Smooth muscle cell (in vitro differentiated cells): ENCODE data around the gene GLIPR1L2. TPM values are rescaled to one million over a fixed set of nuclear protein-coding genes. Genes with fewer than 3 reads are reported as not detected.

Experiments used
- DNase-seq: peaks from one replicate; lab custom pipeline; 2025; ENCODE audit not compliant: unreplicated experiment; lab: John Stamatoyannopoulos, UW
- H2AFZ ChIP-seq: fragments of 200-600 bp; sonication (generic); 2 replicates; pipeline ENCODE4 v1.6.0; 2016; ENCODE audit warnings: antibody characterized with exemption, low read depth, mild to moderate bottlenecking
- H3F3A ChIP-seq: fragments of 200-600 bp; sonication (generic); 2 replicates; pipeline ENCODE4 v1.6.0; 2017; ENCODE audit warnings: antibody characterized with exemption, low read depth
- H3K27ac ChIP-seq: fragments of 200-600 bp; sonication (generic); 2 replicates; pipeline ENCODE4 v1.5.1; 2016; ENCODE audit warnings: low read depth, mild to moderate bottlenecking
- H3K27me3 ChIP-seq: fragments of 200-600 bp; sonication (generic); 2 replicates; pipeline ENCODE4 v1.6.1; 2016; ENCODE audit warnings: low read depth, mild to moderate bottlenecking
- H3K36me3 ChIP-seq: fragments of 200-600 bp; sonication (generic); 2 replicates; pipeline ENCODE4 v1.5.1; 2016; ENCODE audit warnings: low read depth
- H3K4me1 ChIP-seq: fragments of 200-600 bp; sonication (generic); 2 replicates; pipeline ENCODE4 v1.5.1; 2016; ENCODE audit warnings: low read depth
- H3K4me2 ChIP-seq: fragments of 200-600 bp; sonication (generic); 2 replicates; pipeline ENCODE4 v1.6.0; 2016; ENCODE audit warnings: mild to moderate bottlenecking
- H3K4me3 ChIP-seq: fragments of 200-600 bp; sonication (generic); 2 replicates; pipeline ENCODE4 v1.5.1; 2016; ENCODE audit warnings: mild to moderate bottlenecking
- H3K79me2 ChIP-seq: fragments of 200-600 bp; sonication (generic); 2 replicates; pipeline ENCODE4 v1.6.0; 2016; ENCODE audit warnings: low read depth, mild to moderate bottlenecking
- H3K9ac ChIP-seq: fragments of 200-600 bp; sonication (generic); 2 replicates; pipeline ENCODE4 v1.6.0; 2016; ENCODE audit warnings: low read depth
- H3K9me3 ChIP-seq: fragments of 200-600 bp; sonication (generic); replicated peaks from 2 replicates; pipeline ENCODE4 v1.5.1; 2016; ENCODE audit warnings: low read depth
- H4K20me1 ChIP-seq: fragments of 200-600 bp; sonication (generic); 2 replicates; pipeline ENCODE4 v1.6.0; 2016; ENCODE audit warnings: low read depth
- CTCF ChIP-seq: fragments of 200-600 bp; sonication (generic); IDR thresholded peaks from 2 replicates; pipeline ENCODE4 v1.5.1; 2017; ENCODE audit warnings: borderline replicate concordance, mild to moderate bottlenecking, antibody characterized with exemption; ENCODE audit not compliant: insufficient read depth, poor library complexity, severe bottlenecking
- WGBS: methylation state at CpG from one replicate; pipeline ENCODE4 v1.1.7; 2016; ENCODE audit warnings: low lambda C conversion rate; 5-methylcytosine and 5-hydroxymethylcytosine counted together
- polyA plus RNA-seq: library from polyadenylated mRNA; unstranded; fragments of >200 nt; fragmentation: Nextera tagmentation; extraction: Ambion mirVana; gene quantifications from 2 replicates; pipeline ENCODE4 v1.2.1, GENCODE V29; 2016
- total RNA-seq: library from RNA; depleted of rRNA; stranded (reverse); fragments of >200 nt; gene quantifications from 2 replicates; pipeline ENCODE4 v1.2.3, GENCODE V29; 2014

The GLIPR1L2 gene
- total and polyA plus RNA-seq, 2 experiments from 2014 or later: 2.5 TPM; not detected in 1

- H3K27ac ChIP-seq: no peak overlapping the region
- no peak for TF ChIP-seq CTCF
- no peak overlapping the region for H3K4me3 ChIP-seq
- H3F3A ChIP-seq: no peaks in the 10 kb centered on the region
- H3K4me2 ChIP-seq: no peak overlapping the region
- H3K27me3 ChIP-seq: no peaks in the 10 kb centered on the region
- H2AFZ ChIP-seq: no peak overlapping the region
- WGBS: 73% methylated on average over 2 of the region's 2 CpGs
- peaks cover 6% of the 10 kb centered on the region for H3K9me3 ChIP-seq
- no peaks in the 10 kb centered on the region for H3K36me3 ChIP-seq
- H3K9ac ChIP-seq: no peak overlapping the region
- no peaks in the 10 kb centered on the region for H3K4me1 ChIP-seq
- no peak for DNase-seq
- H4K20me1 ChIP-seq: no peaks in the 10 kb centered on the region
- no peaks in the 10 kb centered on the region for H3K79me2 ChIP-seq
Observed at GRCh38 chr12:75437564-75437963, 46.7 kb downstream of the GLIPR1L2 start.

DNA sequence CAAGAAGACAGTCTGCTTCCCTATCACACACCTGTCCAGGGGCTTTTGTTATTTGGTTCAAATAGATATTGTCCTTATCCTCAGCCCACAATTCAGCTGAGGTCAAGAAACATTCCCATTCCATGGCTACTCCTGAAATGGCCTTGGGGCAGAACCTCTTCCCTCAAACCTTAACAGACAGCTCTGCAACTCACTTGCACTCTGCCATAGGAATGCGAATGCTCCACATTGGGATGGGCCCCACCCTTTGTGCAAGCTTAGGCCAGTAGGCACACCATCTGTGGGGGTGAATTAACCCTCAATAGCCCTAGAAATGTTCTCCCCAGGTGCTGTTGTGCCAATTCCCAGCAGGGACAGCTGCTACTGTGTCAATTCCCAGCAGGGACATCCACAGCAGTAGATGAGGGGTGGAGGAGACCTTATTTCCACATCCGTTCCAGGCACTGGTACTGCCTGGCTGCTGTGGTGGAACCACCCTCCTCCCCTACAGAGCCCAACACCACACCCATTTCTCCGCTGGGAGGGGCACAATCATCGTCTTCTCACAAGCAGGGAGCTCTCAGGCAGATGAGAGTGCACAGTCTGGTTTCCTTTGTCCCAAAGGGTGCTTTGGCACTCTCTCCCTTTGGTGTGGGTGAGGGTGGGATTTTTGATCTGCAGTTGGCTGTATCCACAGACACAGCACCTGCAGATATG lies 47.3 kb downstream of the GLIPR1L2 start:
- WGBS: 83% methylated on average over 4 of the region's 4 CpGs
- Histone ChIP-seq H3K4me1 (no peaks in the 10 kb centered on the region), H3F3A (no peaks in the 10 kb centered on the region), H3K4me3 (no peak overlapping the region), H3K79me2 (no peaks in the 10 kb centered on the region), H3K9ac (no peak overlapping the region), H3K27me3 (no peaks in the 10 kb centered on the region), H3K9me3 (peaks cover 6% of the 10 kb centered on the region), H2AFZ (no peak overlapping the region), H3K27ac (no peak overlapping the region), H4K20me1 (no peaks in the 10 kb centered on the region), H3K36me3 (no peaks in the 10 kb centered on the region), H3K4me2 (no peak overlapping the region)
- TF ChIP-seq CTCF: no peak
- DNase-seq: no peak

DNA sequence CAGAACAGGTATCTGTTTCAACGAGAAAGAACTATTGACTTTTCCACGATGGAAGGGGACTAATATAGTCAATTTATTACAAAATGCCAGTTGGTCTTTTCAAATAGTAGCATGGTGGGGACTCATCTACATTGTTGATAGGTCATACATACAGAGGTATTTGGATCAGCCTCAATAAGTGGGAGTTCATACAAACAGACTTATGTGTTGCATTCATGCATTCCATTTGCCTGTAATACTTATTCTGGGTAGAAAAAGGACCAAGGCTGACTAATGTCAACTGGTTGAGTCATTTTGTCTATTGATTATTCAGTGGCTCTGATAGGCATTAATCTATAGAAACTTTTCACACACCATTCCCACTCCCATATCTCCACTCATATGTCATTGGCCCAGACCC lies 48.2 kb downstream of the GLIPR1L2 start:
- no peak for DNase-seq
- Histone ChIP-seq H3K27me3 (no peaks in the 10 kb centered on the region), H3K36me3 (no peaks in the 10 kb centered on the region), H3K4me3 (no peak overlapping the region), H3K27ac (no peak overlapping the region), H3K4me1 (no peaks in the 10 kb centered on the region), H4K20me1 (no peaks in the 10 kb centered on the region), H2AFZ (no peak overlapping the region), H3K79me2 (no peaks in the 10 kb centered on the region), H3F3A (no peaks in the 10 kb centered on the region), H3K4me2 (no peak overlapping the region), H3K9ac (no peak overlapping the region), H3K9me3 (peaks cover 6% of the 10 kb centered on the region)
- WGBS: 87% methylated on average over 2 of the region's 2 CpGs
- no peak for TF ChIP-seq CTCF

- no peak overlapping the region for H3K4me2 ChIP-seq
Observed at GRCh38 chr12:75439930-75440329, 49.0 kb downstream of the GLIPR1L2 start.

More at GRCh38 chr12:75439930-75440329, 49.0 kb downstream of the GLIPR1L2 start:
- no peak overlapping the region for H2AFZ ChIP-seq
- no peaks in the 10 kb centered on the region for H3K79me2 ChIP-seq
- H4K20me1 ChIP-seq: no peaks in the 10 kb centered on the region
- H3K27me3 ChIP-seq: no peaks in the 10 kb centered on the region
- H3K9ac ChIP-seq: no peak overlapping the region
- no peak overlapping the region for H3K27ac ChIP-seq
- H3K36me3 ChIP-seq: no peaks in the 10 kb centered on the region
- no peak for DNase-seq
- no peaks in the 10 kb centered on the region for H3K4me1 ChIP-seq
- H3K4me3 ChIP-seq: no peak overlapping the region
- TF ChIP-seq CTCF: no peak
- H3K9me3 ChIP-seq: peaks cover 6% of the 10 kb centered on the region
- no peaks in the 10 kb centered on the region for H3F3A ChIP-seq
